ENCODE results near the gene ZBED6. TPM values are rescaled to one million over a fixed set of nuclear protein-coding genes. Genes with fewer than 3 reads are reported as not detected.
A peak's percentile ranks its signal among the peaks of the same experiment; 100 is the strongest.
"Not testable (repeated sequence)": the region's sequence is repeated elsewhere in the genome, so short reads cannot be mapped to it uniquely, and the experiment has no call there.

ZBED6 gene
- total and polyA plus RNA-seq, 2 donors (not counting 1 experiment from before 2014, with no cell fraction given): 2.8 to 40.0 TPM

DNA sequence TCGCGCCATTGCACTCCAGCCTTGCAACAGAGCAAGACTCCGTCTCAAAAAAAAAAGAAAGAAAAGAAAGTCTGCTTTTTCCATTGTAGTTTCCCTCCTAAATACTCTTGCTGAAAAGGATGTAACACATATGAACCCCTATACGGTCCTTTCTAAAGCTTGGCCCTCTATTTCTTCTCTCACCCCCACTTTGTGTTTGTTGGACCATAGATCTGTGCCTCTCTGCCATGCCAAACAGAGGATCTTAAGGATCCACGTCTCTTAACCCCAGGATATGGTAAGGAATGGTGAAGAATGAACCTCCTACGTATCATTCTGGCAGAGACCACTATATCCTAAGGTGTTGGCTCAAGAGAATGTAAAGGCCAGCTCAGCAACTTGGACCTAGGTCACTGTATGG lies 49.1 kb upstream of the ZBED6 start:
- DNase-seq (no peak), ATAC-seq (ENCODE audit: low read depth) (no peak)
- no peak overlapping the region for H2AFZ ChIP-seq (ENCODE audit: insufficient read depth, low read depth, low read length, poor library complexity, severe bottlenecking)
- Mint-ChIP-seq H3K27ac (no peak overlapping the region), H3K4me3 (no peak overlapping the region), H3K4me1 (peaks cover 24% of the 10 kb centered on the region), H3K27me3 (no peaks in the 10 kb centered on the region), H3K9me3 (ENCODE audit: insufficient read depth) (no peaks in the 10 kb centered on the region)
- ChIA-PET CTCF (interaction anchor here (0.9 kb wide), 1 partner anchor 238 kb away, joined by 3 read pairs; no protein-coding TSS in a partner anchor), POLR2A (no interaction called here)
- H3K4me2 ChIP-seq (replicated peaks; ENCODE audit: low read depth, low read length, poor library complexity, severe bottlenecking): no peak overlapping the region
- TF ChIP-seq EZH2 (IDR thresholded peaks at IDR 0.05; ENCODE audit: borderline replicate concordance, insufficient read depth, low read depth, low read length, poor library complexity, severe bottlenecking): no peak
- TF ChIP-seq, protein P1, sequence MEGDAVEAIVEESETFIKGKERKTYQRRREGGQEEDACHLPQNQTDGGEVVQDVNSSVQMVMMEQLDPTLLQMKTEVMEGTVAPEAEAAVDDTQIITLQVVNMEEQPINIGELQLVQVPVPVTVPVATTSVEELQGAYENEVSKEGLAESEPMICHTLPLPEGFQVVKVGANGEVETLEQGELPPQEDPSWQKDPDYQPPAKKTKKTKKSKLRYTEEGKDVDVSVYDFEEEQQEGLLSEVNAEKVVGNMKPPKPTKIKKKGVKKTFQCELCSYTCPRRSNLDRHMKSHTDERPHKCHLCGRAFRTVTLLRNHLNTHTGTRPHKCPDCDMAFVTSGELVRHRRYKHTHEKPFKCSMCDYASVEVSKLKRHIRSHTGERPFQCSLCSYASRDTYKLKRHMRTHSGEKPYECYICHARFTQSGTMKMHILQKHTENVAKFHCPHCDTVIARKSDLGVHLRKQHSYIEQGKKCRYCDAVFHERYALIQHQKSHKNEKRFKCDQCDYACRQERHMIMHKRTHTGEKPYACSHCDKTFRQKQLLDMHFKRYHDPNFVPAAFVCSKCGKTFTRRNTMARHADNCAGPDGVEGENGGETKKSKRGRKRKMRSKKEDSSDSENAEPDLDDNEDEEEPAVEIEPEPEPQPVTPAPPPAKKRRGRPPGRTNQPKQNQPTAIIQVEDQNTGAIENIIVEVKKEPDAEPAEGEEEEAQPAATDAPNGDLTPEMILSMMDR (IDR thresholded peaks at IDR 0.05): no peak
- H3K36me3 ChIP-seq (replicated peaks in 1 of 2; ENCODE audit: control extremely low read depth in 1 of 2, control insufficient read depth in 1 of 2, extremely low read depth in 1 of 2, insufficient read depth in 2 of 2, low read length in 1 of 2): no peaks in the 10 kb centered on the region
- 100% methylated on average over 3 of the region's 6 CpGs for WGBS (ENCODE audit: insufficient coverage)
- H3K4me1 ChIP-seq (ENCODE audit: control insufficient read depth in 2 of 2, insufficient read depth in 2 of 2, low read length in 2 of 2): peaks cover 15 to 19% of the 10 kb centered on the region in 2 donors
- H3K4me3 ChIP-seq (ENCODE audit: control extremely low read depth in 1 of 5, extremely low read depth in 1 of 5, insufficient read depth in 1 of 5, low read depth in 2 of 5, low read length in 4 of 5): no peak overlapping the region
- no peak overlapping the region for H3K9ac ChIP-seq (ENCODE audit: low read length)
- no peaks in the 10 kb centered on the region for H3K9me3 ChIP-seq (ENCODE audit: control extremely low read depth in 1 of 3, control insufficient read depth in 2 of 3, insufficient read depth in 1 of 3, low read length in 2 of 3)
- no peaks in the 10 kb centered on the region for H3K79me2 ChIP-seq (ENCODE audit: control insufficient read depth, insufficient read depth, low read length)
- intact Hi-C loops (cut with micrococcal nuclease): no loop called here
- no peak overlapping the region for H3K27ac ChIP-seq (ENCODE audit: low read length in 2 of 2)
- no peaks in the 10 kb centered on the region for H3K27me3 ChIP-seq (replicated peaks in 1 of 4; ENCODE audit: control extremely low read depth in 1 of 4, control insufficient read depth in 3 of 4, insufficient read depth in 4 of 4, low read length in 3 of 4)
- H4K20me1 ChIP-seq (ENCODE audit: control insufficient read depth, insufficient read depth, low read length, poor library complexity, severe bottlenecking): no peaks in the 10 kb centered on the region

DNA sequence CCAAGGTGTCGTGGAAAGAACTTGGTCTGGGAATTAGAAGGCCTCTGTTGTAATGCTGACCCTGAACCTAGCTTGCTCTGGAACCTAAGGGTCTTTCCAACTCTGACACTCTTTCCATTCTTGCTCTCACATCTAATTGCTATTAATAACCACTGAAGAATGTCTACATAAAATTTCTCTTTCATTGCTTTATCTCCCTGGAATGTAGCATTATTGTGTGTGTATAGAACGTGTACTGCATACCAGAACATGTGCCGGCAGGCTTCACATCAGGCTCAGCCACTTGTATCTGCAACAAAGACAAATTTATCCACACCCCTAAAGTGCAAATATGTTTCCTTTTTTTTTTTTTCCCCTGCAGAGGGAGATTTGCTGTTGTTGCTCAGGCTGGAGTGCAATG lies 44.4 kb upstream of the ZBED6 start:
- no peak overlapping the region for H3K9ac ChIP-seq (ENCODE audit: low read length)
- H3K79me2 ChIP-seq (ENCODE audit: control insufficient read depth, insufficient read depth, low read length): no peaks in the 10 kb centered on the region
- H3K9me3 ChIP-seq (ENCODE audit: control extremely low read depth in 1 of 3, control insufficient read depth in 2 of 3, insufficient read depth in 1 of 3, low read length in 2 of 3): no peaks in the 10 kb centered on the region
- CTCF ChIA-PET: interaction anchor here (0.7 kb wide), 1 partner anchor 13 kb away, joined by 3 read pairs; no protein-coding TSS in a partner anchor
- no peak overlapping the region for H3K27ac ChIP-seq (ENCODE audit: low read length in 2 of 2)
- Mint-ChIP-seq H3K4me1 (peaks cover 37% of the 10 kb centered on the region), H3K4me3 (no peak overlapping the region), H3K9me3 (ENCODE audit: insufficient read depth) (no peaks in the 10 kb centered on the region), H3K27me3 (no peaks in the 10 kb centered on the region), H3K27ac (peak overlapping the region; percentile 10)
- DNase-seq (no peak), ATAC-seq (ENCODE audit: low read depth) (no peak)
- H4K20me1 ChIP-seq (ENCODE audit: control insufficient read depth, insufficient read depth, low read length, poor library complexity, severe bottlenecking): no peaks in the 10 kb centered on the region
- POLR2A ChIA-PET: no interaction called here
- 100% methylated on average over 1 of the region's 3 CpGs for WGBS (ENCODE audit: insufficient coverage)
- no peak overlapping the region for H2AFZ ChIP-seq (ENCODE audit: insufficient read depth, low read depth, low read length, poor library complexity, severe bottlenecking)
- intact Hi-C loops (cut with micrococcal nuclease): loop anchor here (5.0 kb wide), 1 partner anchor 124 kb away; the partner anchor contains the start of gene ATP2B4
- H3K4me3 ChIP-seq (ENCODE audit: control extremely low read depth in 1 of 5, extremely low read depth in 1 of 5, insufficient read depth in 1 of 5, low read depth in 2 of 5, low read length in 4 of 5): no peak overlapping the region
- H3K27me3 ChIP-seq (replicated peaks in 1 of 4; ENCODE audit: control extremely low read depth in 1 of 4, control insufficient read depth in 3 of 4, insufficient read depth in 4 of 4, low read length in 3 of 4): no peaks in the 10 kb centered on the region
- TF ChIP-seq EZH2 (IDR thresholded peaks at IDR 0.05; ENCODE audit: borderline replicate concordance, insufficient read depth, low read depth, low read length, poor library complexity, severe bottlenecking): no peak
- TF ChIP-seq, protein P1 (IDR thresholded peaks at IDR 0.05): no peak
- no peaks in the 10 kb centered on the region for H3K36me3 ChIP-seq (replicated peaks in 1 of 2; ENCODE audit: control extremely low read depth in 1 of 2, control insufficient read depth in 1 of 2, extremely low read depth in 1 of 2, insufficient read depth in 2 of 2, low read length in 1 of 2)
- peaks cover 34% of the 10 kb centered on the region in 2 donors for H3K4me1 ChIP-seq (ENCODE audit: control insufficient read depth in 2 of 2, insufficient read depth in 2 of 2, low read length in 2 of 2)
- H3K4me2 ChIP-seq (replicated peaks; ENCODE audit: low read depth, low read length, poor library complexity, severe bottlenecking): no peak overlapping the region

DNA sequence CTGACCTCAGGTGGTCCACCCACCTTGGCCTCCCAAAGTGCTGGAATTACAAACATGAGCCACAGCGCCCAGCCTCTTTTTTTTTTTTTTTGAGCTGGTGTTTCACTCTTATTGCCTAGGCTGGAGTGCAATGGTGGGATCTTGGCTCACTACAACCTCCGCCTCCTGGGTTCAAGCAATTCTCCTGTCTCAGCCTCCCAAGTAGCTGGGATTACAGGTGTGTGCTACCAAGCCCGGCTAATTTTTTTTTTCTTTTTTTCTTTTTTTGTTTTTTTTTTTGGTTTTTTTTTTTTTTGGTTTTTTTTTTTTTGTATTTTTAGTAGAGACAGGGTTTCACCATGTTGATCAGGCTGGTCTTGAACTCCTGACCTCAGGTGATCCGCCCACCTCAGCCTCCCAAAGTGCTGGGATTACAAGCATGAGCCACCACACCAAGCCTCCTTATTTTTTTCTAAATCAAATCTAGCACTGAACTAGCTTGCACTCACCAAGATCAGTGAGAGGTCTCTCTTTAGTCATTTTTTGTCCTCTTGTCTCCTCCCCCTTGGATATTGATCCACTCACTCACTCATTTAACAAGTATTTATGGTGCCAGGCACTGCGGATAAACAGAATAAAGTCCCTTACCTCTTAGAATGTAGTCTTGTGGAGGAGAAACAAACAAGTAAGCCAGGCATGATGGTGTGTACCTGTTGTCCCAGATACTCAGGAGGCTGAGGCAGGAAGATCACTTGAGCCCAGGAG lies 43.6 kb upstream of the ZBED6 start:
- CTCF ChIA-PET: interaction anchor here (0.7 kb wide), 1 partner anchor 12 kb away, joined by 3 read pairs; no protein-coding TSS in a partner anchor
- H3K27me3 Mint-ChIP-seq; H3K36me3 ChIP-seq (replicated peaks in 1 of 2; ENCODE audit: control extremely low read depth in 1 of 2, control insufficient read depth in 1 of 2, extremely low read depth in 1 of 2, insufficient read depth in 2 of 2, low read length in 1 of 2); H3K4me3 ChIP-seq (ENCODE audit: control extremely low read depth in 1 of 5, extremely low read depth in 1 of 5, insufficient read depth in 1 of 5, low read depth in 2 of 5, low read length in 4 of 5); H3K4me3 Mint-ChIP-seq; ATAC-seq (ENCODE audit: low read depth); H3K79me2 ChIP-seq (ENCODE audit: control insufficient read depth, insufficient read depth, low read length); H3K9me3 ChIP-seq (ENCODE audit: control extremely low read depth in 1 of 3, control insufficient read depth in 2 of 3, insufficient read depth in 1 of 3, low read length in 2 of 3); H3K9me3 Mint-ChIP-seq (ENCODE audit: insufficient read depth); H2AFZ ChIP-seq (ENCODE audit: insufficient read depth, low read depth, low read length, poor library complexity, severe bottlenecking); H4K20me1 ChIP-seq (ENCODE audit: control insufficient read depth, insufficient read depth, low read length, poor library complexity, severe bottlenecking); H3K27ac ChIP-seq (ENCODE audit: low read length in 2 of 2); DNase-seq; H3K9ac ChIP-seq (ENCODE audit: low read length); POLR2A ChIA-PET; H3K4me2 ChIP-seq (replicated peaks; ENCODE audit: low read depth, low read length, poor library complexity, severe bottlenecking); H3K27me3 ChIP-seq (replicated peaks in 1 of 4; ENCODE audit: control extremely low read depth in 1 of 4, control insufficient read depth in 3 of 4, insufficient read depth in 4 of 4, low read length in 3 of 4): not testable (repeated sequence)
- intact Hi-C loops (cut with micrococcal nuclease): loop anchor here (5.0 kb wide), 1 partner anchor 124 kb away; the partner anchor contains the start of gene ATP2B4
- H3K4me1 Mint-ChIP-seq: peaks cover 40% of the 10 kb centered on the region
- peaks cover 35 to 38% of the 10 kb centered on the region in 2 donors for H3K4me1 ChIP-seq (ENCODE audit: control insufficient read depth in 2 of 2, insufficient read depth in 2 of 2, low read length in 2 of 2)
- WGBS (ENCODE audit: insufficient coverage): no CpG with 5 or more reads among the region's 5 CpGs
- peak overlapping the region; percentile 55 for H3K27ac Mint-ChIP-seq
